Lung microvascular endothelial cell (primary cell): Measurements from ENCODE around the gene ZMYND11. TPM values are rescaled to one million over a fixed set of nuclear protein-coding genes. Genes with fewer than 3 reads are reported as not detected.

Experiments used
- DNase-seq, 2 donors: peaks; one replicate each; pipeline versions ENCODE4 v3.0.0 to v3.0.0-alpha.2; 2010; ENCODE audit warnings: low read depth in 2 of 2
- total RNA-seq: library from RNA; depleted of rRNA; stranded (reverse); fragments of >200 nt; gene quantifications from 2 replicates; pipeline ENCODE4 v1.2.1, GENCODE V29; 2014

Gene ZMYND11
- total RNA-seq, result 30.9 and 49.8 TPM in 2 replicates

DNA sequence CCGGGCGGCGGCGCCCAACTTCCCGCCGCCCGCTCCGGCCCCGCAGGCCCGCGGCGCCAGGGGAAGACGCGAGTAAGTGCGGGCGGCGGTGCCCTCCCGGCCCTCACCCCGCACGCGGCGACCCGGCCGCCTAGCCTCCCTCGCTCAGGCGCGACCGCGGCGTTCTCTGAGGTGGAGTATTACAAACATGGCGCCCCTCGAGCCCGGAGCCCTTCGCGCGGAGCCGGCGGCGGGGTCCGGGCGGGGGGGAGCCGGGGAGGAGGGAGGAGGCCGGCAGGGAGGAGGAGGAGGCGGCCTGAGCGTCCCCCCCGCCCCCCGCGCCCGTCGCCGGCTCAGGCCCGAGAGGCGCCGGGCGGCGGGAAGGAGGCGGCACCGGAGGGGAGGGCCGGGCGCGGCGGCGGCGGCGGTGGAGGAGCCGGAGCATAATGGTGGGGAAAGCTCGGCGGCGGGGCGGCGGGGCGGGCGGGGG is at the start of gene ZMYND11:
ZMYND11 (plus strand) TSS at position 324 of the 469 bp plus-strand sequence. CDS start 44,558 bp downstream, outside the sequence.
- DNase-seq, result peak; percentile 71 to 72

DNA sequence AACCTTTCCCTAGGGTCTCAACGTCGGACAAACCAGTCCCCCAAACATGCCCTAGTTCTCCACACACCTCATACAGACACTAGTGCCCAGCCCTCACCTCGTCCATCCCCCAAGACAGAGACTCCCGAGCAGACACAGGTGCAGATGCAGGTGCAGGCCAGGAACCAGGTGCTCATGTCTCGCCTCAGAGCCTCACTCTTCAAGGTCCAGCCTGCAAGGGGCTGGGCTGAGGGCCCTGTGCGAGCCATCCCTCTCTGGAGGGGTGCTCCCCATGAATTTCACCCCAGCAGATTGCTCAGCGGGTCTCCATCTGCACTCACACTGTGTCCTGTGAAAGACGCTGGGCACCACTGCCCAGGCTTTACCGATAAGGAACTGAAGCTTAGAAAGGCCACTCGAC is 49.2 kb upstream of the ZMYND11 start:
- no peak for DNase-seq

- DNase-seq, result no peak
Measured at GRCh38 chr10:87177-88080, 47.8 kb upstream of the ZMYND11 start.

DNA sequence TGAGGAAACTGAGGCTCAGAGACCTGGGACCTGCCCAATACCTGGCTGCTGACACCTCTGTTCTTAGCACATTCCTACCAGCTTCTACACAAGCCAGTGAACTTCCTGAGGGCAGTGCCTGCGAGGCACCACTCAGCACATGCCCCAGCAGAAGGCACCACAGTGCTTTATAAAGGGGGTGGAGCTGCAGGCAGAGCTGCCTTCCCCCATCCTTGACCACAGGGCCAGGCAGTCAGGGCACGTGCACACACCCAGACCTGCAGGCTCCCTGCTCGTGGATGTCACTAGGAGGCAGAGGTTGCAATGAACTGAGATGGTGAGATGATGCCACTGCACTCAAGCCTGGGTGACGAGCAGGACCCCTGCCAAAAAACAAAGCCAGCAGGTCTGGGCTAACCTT is 47.0 kb upstream of the ZMYND11 start:
- no peak for DNase-seq

- no peak for DNase-seq
Measured at GRCh38 chr10:89248-89647, 46.0 kb upstream of the ZMYND11 start.

GRCh38 chr10:90161-90560 is 45.1 kb upstream of the ZMYND11 start:
- no peak for DNase-seq

DNA sequence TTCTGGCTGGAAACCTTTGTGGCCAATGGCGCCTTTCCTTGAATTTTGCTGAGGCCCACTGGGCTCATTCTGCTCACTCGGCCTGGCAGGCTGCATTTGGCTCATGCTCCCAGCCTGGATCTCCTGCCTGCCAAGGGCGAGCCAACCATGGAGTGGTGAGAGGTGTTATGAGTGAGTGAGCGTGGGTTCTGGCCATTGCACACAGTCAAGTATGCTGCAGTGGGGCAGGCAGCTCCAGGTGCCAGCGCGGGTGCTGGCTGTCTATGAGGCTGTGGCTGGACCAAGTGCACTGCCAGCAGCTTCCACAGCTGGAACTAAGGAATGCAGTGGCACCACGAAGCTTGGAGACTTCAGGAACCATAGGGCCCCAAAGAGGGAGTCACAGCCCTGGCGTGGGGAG is 43.9 kb upstream of the ZMYND11 start:
- DNase-seq, result no peak

- no peak for DNase-seq
Measured at GRCh38 chr10:92153-92552, 43.1 kb upstream of the ZMYND11 start.

DNA sequence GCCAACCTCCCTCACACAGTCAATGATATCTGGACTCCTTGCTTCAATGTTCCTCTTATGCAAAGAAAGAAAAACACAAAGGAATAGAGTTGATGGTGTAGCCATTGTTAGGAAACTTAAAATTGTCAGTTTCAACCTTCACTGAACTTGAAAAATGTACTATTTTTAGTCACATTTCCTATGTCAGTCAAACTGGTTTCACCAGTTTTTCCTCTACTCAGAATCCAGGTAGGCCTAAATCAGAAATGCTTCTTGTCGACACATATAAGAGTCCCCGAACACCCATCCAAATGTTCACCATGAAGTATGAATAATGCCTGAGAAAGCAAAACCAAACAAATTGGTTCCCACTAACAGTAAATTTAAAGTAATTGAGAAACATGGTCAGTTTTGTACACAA is 42.4 kb upstream of the ZMYND11 start:
- DNase-seq, result no peak

DNA sequence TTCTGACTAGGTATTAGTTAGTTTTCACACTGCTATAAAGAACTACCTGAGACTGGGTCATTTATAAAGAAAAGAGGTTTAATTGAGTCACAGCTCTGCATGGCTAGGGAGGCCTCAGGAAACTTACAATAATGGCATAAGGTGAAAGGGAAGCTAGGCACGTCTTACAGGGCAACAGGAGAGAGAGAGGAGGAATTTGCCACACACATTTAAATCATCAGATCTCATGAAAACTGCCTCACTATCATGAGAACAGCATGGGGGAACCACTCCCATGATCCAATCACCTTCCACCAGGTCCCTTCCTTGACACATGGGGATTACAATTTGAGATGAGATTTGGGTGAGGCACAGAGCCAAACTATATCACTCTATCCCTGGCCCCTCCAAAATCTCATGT is 40.6 kb upstream of the ZMYND11 start:
- no peak for DNase-seq

- DNase-seq, result no peak
Measured at GRCh38 chr10:95356-96115, 39.7 kb upstream of the ZMYND11 start.

DNA sequence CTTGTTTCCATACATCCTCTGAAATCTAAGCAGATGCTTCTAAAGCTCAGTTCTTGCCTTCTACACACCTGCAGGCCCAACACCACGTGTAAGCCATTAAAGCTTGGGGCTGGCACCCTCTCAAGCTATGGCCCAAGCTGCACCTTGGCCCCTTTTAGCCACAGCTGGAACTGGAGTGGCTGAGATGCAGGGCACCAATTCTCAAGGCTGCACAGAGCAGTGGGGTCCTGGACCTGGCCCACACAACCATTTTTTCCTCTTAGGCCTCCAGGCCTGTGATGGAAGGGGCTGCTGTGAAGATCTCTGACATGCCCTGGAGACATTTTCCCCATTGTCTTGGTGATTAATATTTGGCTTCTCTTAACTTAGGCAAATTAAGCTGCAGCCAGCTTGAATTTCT is 38.8 kb upstream of the ZMYND11 start:
- no peak for DNase-seq

- DNase-seq, result no peak
Measured at GRCh38 chr10:104416-104815, 30.8 kb upstream of the ZMYND11 start.

- no peak for DNase-seq
Measured at GRCh38 chr10:104862-105565, 30.2 kb upstream of the ZMYND11 start.

DNA sequence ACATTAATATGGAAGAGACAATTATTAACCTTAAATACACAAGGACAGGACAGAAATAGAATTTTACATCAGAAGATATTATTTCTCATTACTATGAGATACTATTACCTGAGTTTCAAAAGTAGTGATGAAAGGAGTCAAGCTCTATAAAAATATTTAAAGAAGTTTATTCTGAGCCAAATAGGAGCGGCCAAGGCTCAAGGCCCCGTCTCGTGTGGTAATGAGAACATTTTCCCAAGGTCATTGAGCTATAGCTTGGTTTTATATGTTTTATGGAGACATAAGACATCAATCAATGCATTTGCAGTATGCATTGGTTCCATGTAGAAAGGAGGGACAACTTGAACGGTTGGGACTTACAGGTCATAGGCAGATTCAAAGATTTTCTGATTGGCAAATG is 29.4 kb upstream of the ZMYND11 start:
- no peak for DNase-seq

- DNase-seq, result no peak
Measured at GRCh38 chr10:106740-107139, 28.5 kb upstream of the ZMYND11 start.

DNA sequence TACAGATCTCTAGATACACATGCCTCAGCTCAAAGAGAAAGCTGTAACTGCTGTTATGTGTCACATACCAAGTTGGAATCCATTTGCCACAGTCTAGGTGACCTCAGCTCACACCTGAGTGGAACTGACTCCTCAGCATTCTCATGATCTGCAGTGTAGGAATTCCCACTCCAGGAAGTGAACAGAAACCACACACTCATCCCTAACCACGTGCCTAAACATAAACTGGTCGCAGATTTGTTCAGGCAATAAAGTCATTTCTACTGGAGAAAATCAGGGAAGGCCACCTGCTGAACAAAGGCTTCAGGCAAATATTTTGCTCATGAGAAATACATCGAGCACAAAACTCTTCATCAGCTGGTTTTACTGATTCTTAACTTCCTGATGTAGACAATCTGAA is 23.0 kb upstream of the ZMYND11 start:
- DNase-seq, result no peak

GRCh38 chr10:124874-125273 is 10.4 kb upstream of the ZMYND11 start:
- no peak for DNase-seq

GRCh38 chr10:127612-128432 is 7.4 kb upstream of the ZMYND11 start:
- peak; percentile 80 to 88 for DNase-seq

- DNase-seq, result no peak
Measured at GRCh38 chr10:129810-130209, 5.4 kb upstream of the ZMYND11 start.
